ENCODE measurements around the gene MRAP. TPM values are rescaled to one million over a fixed set of nuclear protein-coding genes. Genes with fewer than 3 reads are reported as not detected.
A peak's percentile ranks its signal among the peaks of the same experiment; 100 is the strongest.

Gene MRAP
- total and polyA plus RNA-seq, 12 donors = 13.4 to 769 (median 105) TPM

GRCh38 chr21:32359719-32360260 lies 61.1 kb downstream of the MRAP start:
- H3K27me3 ChIP-seq = no peaks in the 10 kb centered on the region
- H3K4me1 ChIP-seq (replicated peaks in 1 of 2) = peaks cover 0 to 5% of the 10 kb centered on the region in 2 donors
- peak in 2 of 7 donors; percentile 21 to 48 for DNase-seq
- H3K9me3 ChIP-seq (replicated peaks in 1 of 3) = no peaks in the 10 kb centered on the region
- TF ChIP-seq CTCF (IDR thresholded peaks at IDR 0.05) (peak in 1 of 6 experiments; percentile 4), POLR2A (IDR thresholded peaks at IDR 0.05) (no peak)
- intact Hi-C loops (cut with DNase I) = no loop called here
- WGBS, 4 donors = 61 to 73% (median 69%) methylated on average over 5 to 7 of the region's 7 CpGs
- H3K27ac ChIP-seq = no peak overlapping the region
- H3K4me3 ChIP-seq = no peak overlapping the region
- H3K36me3 ChIP-seq (replicated peaks in 1 of 2) = peaks cover 0 to 83% of the 10 kb centered on the region in 2 donors

DNA sequence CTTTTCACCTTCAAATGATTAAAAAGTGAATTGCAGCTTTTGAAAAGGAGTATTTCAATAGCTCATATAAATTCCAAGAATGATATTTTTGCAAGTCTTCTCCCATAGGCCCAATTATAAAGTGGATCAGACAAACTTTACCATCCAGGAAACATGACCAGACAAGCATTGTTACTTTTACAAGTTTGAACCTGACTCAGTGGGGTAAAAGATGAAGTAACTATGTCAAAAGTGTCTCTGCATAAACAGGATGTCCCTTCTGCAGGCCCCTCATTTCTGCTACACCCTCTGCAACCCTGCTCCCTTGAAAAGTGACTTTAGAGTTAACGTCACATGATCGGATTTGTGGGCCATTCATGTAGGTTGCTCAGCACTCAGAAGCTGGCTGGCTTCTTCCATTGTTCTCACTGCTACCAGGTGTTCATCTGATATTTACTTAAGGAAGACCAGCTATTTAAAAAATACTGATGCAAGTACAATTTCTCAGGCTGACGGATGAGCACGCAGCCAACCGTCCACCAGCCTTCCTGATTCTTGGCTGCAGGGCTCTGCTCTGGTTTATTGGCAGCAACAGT lies 61.8 kb downstream of the MRAP start:
- peaks cover 0 to 5% of the 10 kb centered on the region in 2 donors for H3K4me1 ChIP-seq (replicated peaks in 1 of 2)
- no peak for DNase-seq
- no peak overlapping the region for H3K27ac ChIP-seq
- no peaks in the 10 kb centered on the region for H3K27me3 ChIP-seq
- intact Hi-C loops (cut with DNase I) = no loop called here
- H3K9me3 ChIP-seq (replicated peaks in 1 of 3) = no peaks in the 10 kb centered on the region
- peaks cover 0 to 83% of the 10 kb centered on the region in 2 donors for H3K36me3 ChIP-seq (replicated peaks in 1 of 2)
- 91 to 98% (median 92%) methylated on average over 3 to 5 of the region's 5 CpGs for WGBS, 4 donors
- TF ChIP-seq POLR2A (IDR thresholded peaks at IDR 0.05) = no peak
- no peak for TF ChIP-seq CTCF (IDR thresholded peaks at IDR 0.05)
- H3K4me3 ChIP-seq = no peak overlapping the region

Other genes starting within 250 kb of the MRAP start
- 10 to 100 TPM in 2 of 9 donors, 1 to 10 TPM in 7; 3.4 to 12.6 (median 9.2) TPM for gene MIS18A, start 19.8 kb upstream of the MRAP start, total RNA-seq
- 1 to 10 TPM; 5.4 to 8.1 (median 5.4) TPM for gene MIS18A, start 19.8 kb upstream of the MRAP start, polyA plus RNA-seq
- gene URB1, start 94.2 kb downstream of the MRAP start, total RNA-seq = 10 to 100 TPM; 12.4 to 31.6 (median 16.9) TPM
- 1 to 10 TPM; 5.2 to 9.3 (median 6.7) TPM for gene URB1, start 94.2 kb downstream of the MRAP start, polyA plus RNA-seq
- gene EVA1C, start 113.9 kb downstream of the MRAP start, total RNA-seq = 10 to 100 TPM in 5 of 9 donors, 1 to 10 TPM in 3, under 1 TPM in 1; 0.94 to 16.2 (median 11.8) TPM
- 10 to 100 TPM in 2 of 3 donors, 1 to 10 TPM in 1; 8.2 to 33.2 (median 31.4) TPM for gene EVA1C, start 113.9 kb downstream of the MRAP start, polyA plus RNA-seq

Measured in adrenal gland (tissue), 12 donors.